GM12874 (cell line): Measurements from ENCODE around the gene TARM1.

Experiments
- CTCF ChIP-seq: IDR thresholded peaks from 2 replicates; pipeline ENCODE4 v1.5.1; 2011; ENCODE audit warnings: low read depth, mild to moderate bottlenecking, control low read depth, low read length, moderate library complexity; ENCODE audit not compliant: insufficient read depth

TARM1 gene

GRCh38 chr19:54021932-54022331 lies 59.2 kb downstream of the TARM1 start:
- no peak for TF ChIP-seq CTCF

GRCh38 chr19:54021363-54021762 lies 59.8 kb downstream of the TARM1 start:
- TF ChIP-seq CTCF: no peak
